Measurements from ENCODE around the gene IFI27L1. TPM values are rescaled to one million over a fixed set of nuclear protein-coding genes. Genes with fewer than 3 reads are reported as not detected.
"Not testable (repeated sequence)": the region's sequence is repeated elsewhere in the genome, so short reads cannot be mapped to it uniquely, and the experiment has no call there.

Gene IFI27L1
- total RNA-seq, 1 experiment from 2014 or later, result 6.6 TPM

- DNase-seq (ENCODE audit: low read depth), result peak; percentile 36
- in situ Hi-C loops (cut with HindIII; ENCODE audit: low pct_unique_long_range_greater_than_20kb, low sequenced_read_pairs), result no loop called here
Observed at GRCh38 chr14:94066089-94066676, 14.9 kb upstream of the IFI27L1 start.

DNA sequence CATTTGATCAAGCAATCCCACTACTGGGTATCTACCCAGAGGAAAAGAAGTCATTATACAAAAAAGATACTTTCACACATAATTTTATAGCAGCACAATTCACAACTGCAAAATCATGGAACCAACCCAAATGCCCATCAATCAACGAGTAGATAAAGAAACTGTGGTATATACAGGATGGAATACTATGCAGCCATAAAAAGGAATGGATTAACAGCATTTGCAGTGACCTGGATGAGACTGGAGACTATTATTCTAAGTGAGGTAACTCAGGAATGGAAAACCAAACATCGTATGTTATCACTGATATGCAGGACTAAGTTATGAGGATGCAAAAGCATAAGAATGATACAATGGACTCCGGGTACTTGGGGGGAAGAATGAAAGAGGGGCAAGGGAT, 9.0 kb upstream of the IFI27L1 start:
- in situ Hi-C loops (cut with HindIII; ENCODE audit: low pct_unique_long_range_greater_than_20kb, low sequenced_read_pairs); DNase-seq (ENCODE audit: low read depth): not testable (repeated sequence)

- in situ Hi-C loops (cut with HindIII; ENCODE audit: low pct_unique_long_range_greater_than_20kb, low sequenced_read_pairs), result no loop called here
- no peak for DNase-seq (ENCODE audit: low read depth)
Observed at GRCh38 chr14:94074534-94074933, 6.6 kb upstream of the IFI27L1 start.

DNA sequence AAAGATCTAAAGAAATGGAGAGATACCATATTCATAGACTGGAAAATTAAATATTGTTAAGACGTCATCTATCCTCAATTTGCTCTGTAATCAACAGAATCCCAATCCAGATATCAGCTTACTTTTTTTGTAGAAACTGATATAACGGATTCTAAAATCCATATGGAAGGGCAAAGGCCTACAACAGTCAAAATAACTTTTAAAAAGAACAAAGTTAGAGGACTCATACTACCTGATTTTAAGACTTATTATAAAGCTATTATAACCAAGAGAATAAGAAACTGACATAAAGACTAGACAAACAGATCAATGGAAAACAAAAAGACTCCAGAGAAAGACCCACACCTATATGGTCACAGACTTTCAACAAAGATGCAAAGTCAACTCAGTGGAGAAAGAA, 6.1 kb upstream of the IFI27L1 start:
- no peak for DNase-seq (ENCODE audit: low read depth)
- in situ Hi-C loops (cut with HindIII; ENCODE audit: low pct_unique_long_range_greater_than_20kb, low sequenced_read_pairs), result no loop called here

DNA sequence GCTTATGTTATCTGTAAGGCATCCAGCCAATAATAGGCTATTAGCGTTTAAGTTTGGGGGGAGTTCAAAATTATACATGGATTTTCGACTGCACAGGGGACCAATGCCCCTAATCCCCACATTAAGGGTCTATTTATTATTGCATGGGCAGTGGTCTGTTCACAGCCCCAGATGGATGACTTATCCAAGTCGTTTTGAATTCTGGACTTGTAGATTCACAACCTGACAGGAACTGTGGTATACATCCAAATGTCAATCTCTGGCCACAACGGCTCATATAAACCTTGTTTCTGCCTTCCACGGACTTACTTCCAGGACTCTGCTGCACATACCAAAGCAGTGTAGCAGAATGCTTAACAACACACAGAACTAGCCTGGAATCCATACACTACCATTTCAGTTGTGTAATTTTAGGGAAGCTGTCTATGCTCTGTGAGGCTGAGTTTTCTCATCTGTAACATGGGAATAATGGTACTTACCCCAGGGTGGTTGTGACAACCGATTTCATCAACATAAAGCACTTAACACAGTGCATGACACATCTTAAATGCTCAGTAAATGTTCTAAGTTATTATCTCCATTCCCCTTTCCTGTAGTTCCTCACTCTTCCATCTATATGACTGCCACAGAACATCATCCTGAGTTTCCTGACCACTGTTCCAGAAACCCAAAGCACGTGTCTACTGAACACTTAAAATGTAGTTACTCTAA, 3.8 kb upstream of the IFI27L1 start:
- no peak for DNase-seq (ENCODE audit: low read depth)
- in situ Hi-C loops (cut with HindIII; ENCODE audit: low pct_unique_long_range_greater_than_20kb, low sequenced_read_pairs), result no loop called here

DNA sequence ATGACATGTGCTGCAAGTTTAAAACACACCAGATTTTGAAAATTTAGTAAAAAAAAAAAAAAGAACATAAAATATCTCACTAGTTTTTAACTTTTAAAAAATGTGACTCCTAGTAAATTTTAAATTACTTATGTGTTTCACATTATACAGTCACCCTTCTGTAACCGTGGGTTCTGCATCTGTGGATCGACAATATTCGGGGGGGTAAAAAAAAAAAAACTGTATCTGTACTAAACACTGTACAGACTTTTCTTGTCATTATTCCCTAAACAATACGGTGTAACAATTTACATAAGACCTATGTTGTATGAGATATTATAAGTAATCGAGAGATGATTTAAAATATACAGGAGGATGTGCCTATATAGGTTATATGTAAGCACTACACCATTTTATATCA, 3.3 kb upstream of the IFI27L1 start:
- DNase-seq (ENCODE audit: low read depth), result no peak
- in situ Hi-C loops (cut with HindIII; ENCODE audit: low pct_unique_long_range_greater_than_20kb, low sequenced_read_pairs), result no loop called here

GRCh38 chr14:94079891-94080620, 1.1 kb upstream of the IFI27L1 start:
- DNase-seq (ENCODE audit: low read depth), result no peak
- in situ Hi-C loops (cut with HindIII; ENCODE audit: low pct_unique_long_range_greater_than_20kb, low sequenced_read_pairs), result no loop called here

DNA sequence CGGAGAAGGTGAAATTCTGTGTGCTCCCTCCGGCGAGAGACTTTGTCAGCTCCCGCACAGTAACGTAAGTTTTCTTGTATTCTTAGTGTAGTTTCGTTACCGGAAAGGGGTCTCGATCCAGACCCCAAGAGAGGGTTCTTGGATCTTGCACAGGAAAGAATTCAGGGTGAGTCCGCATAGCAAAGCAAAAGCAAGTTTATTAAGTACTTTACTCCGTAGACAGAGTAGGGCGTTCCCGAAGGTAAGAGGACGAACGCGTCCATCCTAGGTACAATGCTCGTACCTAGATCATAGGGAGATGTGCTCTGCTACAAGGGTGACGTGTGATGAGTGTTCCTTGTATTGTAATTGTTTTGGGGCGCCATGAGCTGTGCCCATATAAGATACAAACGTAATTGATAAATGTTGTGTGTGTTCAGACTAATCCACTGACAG, 293 bp downstream of the IFI27L1 start:
- no peak for DNase-seq (ENCODE audit: low read depth)
- in situ Hi-C loops (cut with HindIII; ENCODE audit: low pct_unique_long_range_greater_than_20kb, low sequenced_read_pairs), result no loop called here

DNA sequence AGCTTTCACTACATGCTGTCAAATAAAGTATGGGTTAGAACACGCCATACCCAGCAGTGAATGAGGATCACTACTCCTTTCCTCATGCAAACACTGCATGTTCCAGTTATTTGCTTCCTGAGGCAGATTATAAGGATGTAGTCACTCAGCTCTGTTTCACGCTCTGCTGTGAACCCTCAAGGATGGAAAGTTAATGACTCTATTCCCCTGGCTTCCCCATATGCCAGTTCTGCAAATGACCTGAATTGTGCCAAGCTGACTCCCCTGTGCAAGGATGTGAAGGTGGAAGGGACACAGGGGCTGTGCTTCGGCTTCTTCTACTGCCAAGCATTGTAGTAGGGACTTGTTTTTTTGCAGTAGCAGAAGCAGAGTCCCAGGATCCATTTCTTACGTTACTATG, 6.8 kb downstream of the IFI27L1 start:
- DNase-seq (ENCODE audit: low read depth), result no peak
- in situ Hi-C loops (cut with HindIII; ENCODE audit: low pct_unique_long_range_greater_than_20kb, low sequenced_read_pairs), result no loop called here

DNA sequence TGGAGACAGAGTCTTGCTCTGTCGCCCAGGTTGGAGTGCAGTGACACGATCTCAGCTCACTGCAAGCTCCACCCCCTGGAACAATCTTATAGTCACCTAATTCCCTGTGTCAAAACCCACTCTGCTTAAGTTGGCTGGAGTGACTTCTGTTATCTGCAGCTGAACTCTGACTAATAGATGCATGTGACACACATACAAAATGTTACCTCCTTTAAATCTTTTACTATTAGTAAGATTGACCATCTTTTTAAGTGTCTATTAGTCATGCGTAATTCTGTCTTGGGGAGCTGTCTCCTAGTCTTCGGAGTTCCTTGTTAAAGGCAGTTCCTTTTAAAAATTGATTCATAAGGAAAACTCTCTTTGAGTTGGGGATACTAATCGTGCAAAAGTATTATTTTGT, 7.4 kb downstream of the IFI27L1 start:
- in situ Hi-C loops (cut with HindIII; ENCODE audit: low pct_unique_long_range_greater_than_20kb, low sequenced_read_pairs), result no loop called here
- no peak for DNase-seq (ENCODE audit: low read depth)

- no peak for DNase-seq (ENCODE audit: low read depth)
- in situ Hi-C loops (cut with HindIII; ENCODE audit: low pct_unique_long_range_greater_than_20kb, low sequenced_read_pairs), result no loop called here
Observed at GRCh38 chr14:94089479-94089878, 8.4 kb downstream of the IFI27L1 start.

- in situ Hi-C loops (cut with HindIII; ENCODE audit: low pct_unique_long_range_greater_than_20kb, low sequenced_read_pairs), result no loop called here
- DNase-seq (ENCODE audit: low read depth), result no peak
Observed at GRCh38 chr14:94093418-94093817, 12.3 kb downstream of the IFI27L1 start.

GRCh38 chr14:94097091-94097490, 16.0 kb downstream of the IFI27L1 start:
- DNase-seq (ENCODE audit: low read depth), result no peak
- in situ Hi-C loops (cut with HindIII; ENCODE audit: low pct_unique_long_range_greater_than_20kb, low sequenced_read_pairs), result no loop called here

GRCh38 chr14:94098326-94098992, 17.3 kb downstream of the IFI27L1 start:
- in situ Hi-C loops (cut with HindIII; ENCODE audit: low pct_unique_long_range_greater_than_20kb, low sequenced_read_pairs), result no loop called here
- DNase-seq (ENCODE audit: low read depth), result no peak

DNA sequence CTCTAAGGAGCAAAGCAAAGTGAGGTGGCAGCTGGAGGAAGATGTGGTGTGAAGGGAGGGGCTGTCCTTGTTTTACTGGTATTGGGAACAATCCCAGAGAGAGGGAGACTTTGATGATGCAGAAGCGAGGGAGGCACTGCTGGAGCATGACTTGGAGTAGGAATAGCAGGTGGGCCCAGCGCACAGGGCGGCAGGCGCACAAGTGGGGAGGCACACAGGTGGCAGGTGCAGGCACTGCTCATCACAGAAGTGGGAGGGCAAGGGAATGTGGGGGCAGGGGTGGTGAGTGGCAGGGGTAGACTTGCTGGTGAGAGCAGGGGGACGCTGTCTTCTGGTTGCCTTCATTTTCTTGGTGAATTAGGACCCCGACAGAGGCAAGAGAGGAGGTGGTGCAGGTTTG, 17.9 kb downstream of the IFI27L1 start:
- no peak for DNase-seq (ENCODE audit: low read depth)
- in situ Hi-C loops (cut with HindIII; ENCODE audit: low pct_unique_long_range_greater_than_20kb, low sequenced_read_pairs), result no loop called here

- peak; percentile 28 for DNase-seq (ENCODE audit: low read depth)
- in situ Hi-C loops (cut with HindIII; ENCODE audit: low pct_unique_long_range_greater_than_20kb, low sequenced_read_pairs), result no loop called here
Observed at GRCh38 chr14:94100847-94101246, 19.7 kb downstream of the IFI27L1 start.

- in situ Hi-C loops (cut with HindIII; ENCODE audit: low pct_unique_long_range_greater_than_20kb, low sequenced_read_pairs), result no loop called here
- DNase-seq (ENCODE audit: low read depth), result no peak
Observed at GRCh38 chr14:94101748-94102147, 20.6 kb downstream of the IFI27L1 start.

DNA sequence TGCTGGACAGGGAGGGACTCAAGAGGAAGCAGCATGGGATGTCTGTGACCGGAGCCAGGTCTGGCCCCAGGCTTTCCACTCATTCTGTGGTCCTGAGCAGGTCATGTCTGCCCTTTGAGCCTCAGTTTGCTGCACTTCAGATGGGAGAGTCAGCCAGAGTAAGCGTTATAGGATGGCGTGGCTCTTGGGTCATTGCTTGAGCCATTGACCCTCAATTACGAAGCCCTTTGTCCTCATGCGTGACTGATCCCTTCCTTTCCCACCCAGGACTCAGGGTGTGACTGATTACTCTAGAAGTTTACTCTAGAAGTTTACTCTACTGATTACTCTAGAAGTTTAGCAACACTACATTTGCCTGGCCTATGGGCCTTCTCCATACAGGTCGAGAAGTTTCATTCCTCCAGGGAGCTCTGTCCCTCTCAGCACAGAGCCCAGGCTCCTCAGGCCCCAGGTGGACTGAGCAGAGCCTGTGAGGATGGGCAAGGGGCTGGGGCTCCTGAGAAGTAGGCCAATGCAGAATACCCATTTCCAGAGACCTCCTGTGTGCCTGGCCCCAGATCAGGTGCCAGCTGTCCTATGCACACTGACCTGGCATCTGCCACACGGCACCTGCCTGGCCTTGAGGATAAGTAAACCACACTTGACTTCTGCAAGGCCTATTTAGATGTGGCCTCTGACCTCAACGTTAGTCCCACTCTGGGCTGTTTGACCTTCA, 21.8 kb downstream of the IFI27L1 start:
- in situ Hi-C loops (cut with HindIII; ENCODE audit: low pct_unique_long_range_greater_than_20kb, low sequenced_read_pairs), result no loop called here
- no peak for DNase-seq (ENCODE audit: low read depth)

Data from Caki2 (cell line).